ENCODE measurements around the gene PPP6R3.

Gene PPP6R3

GRCh38 chr11:68655806-68656205 lies 195.3 kb downstream of the PPP6R3 start:
- no peak for DNase-seq

- DNase-seq = no peak
Measured at GRCh38 chr11:68657021-68657780, 196.6 kb downstream of the PPP6R3 start.

- DNase-seq = no peak
Measured at GRCh38 chr11:68658097-68658496, 197.5 kb downstream of the PPP6R3 start.

- no peak for DNase-seq
Measured at GRCh38 chr11:68658661-68659060, 198.1 kb downstream of the PPP6R3 start.

GRCh38 chr11:68659158-68659921 lies 198.8 kb downstream of the PPP6R3 start:
- peak; percentile 29 for DNase-seq

- no peak for DNase-seq
Measured at GRCh38 chr11:68660066-68660810, 199.7 kb downstream of the PPP6R3 start.

- DNase-seq = no peak
Measured at GRCh38 chr11:68661014-68661413, 200.5 kb downstream of the PPP6R3 start.

- DNase-seq = no peak
Measured at GRCh38 chr11:68661697-68662603, 201.4 kb downstream of the PPP6R3 start.

DNA sequence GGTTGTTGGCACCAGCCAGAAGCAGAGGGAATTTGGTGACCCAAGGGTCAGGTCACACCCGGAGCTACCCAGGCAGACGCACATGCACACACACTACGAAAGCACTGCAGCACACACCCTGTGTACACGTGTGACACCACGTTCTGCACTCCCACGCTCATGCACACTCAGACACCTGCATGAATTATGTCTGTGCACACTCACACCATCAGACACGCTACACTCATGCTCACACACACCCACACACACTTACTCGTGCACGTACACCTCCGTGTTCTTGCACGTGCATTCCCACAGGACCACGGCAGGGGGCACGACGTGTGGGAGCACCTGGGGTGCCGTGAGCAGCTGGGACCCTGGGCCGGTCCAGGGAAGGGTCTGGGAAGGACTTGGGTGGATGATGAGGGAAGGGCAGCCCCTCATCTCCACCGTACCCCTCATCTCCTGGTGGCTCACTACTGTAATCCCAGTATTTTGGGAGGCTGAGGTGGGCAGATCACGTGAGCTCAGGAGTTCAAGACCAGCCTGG lies 203.0 kb downstream of the PPP6R3 start:
- no peak for DNase-seq

- no peak for DNase-seq
Measured at GRCh38 chr11:68664141-68664540, 203.6 kb downstream of the PPP6R3 start.

DNA sequence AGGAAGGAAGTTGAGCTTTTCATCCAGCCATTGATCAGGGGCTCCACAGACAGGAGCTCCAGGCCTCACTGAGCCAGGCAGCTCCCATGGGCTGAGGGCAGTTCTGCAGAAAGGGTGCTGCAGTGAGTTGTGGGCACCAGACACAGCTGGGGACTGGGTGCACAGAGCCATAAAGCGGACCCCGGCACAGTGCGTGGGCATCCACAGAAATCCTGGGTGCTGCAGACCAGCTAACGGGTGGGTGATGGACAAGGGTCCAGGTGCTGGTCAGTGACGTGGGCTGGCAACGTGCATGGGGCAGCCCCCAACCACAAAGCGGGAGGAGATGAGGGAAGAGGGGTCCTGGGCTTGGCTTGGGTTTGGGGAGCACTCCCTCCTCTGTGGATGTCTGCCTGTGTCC lies 204.4 kb downstream of the PPP6R3 start:
- DNase-seq = no peak
